OCI-LY3 (cell line): ENCODE results near the gene UNC5CL.

Experiments
- H2AFZ ChIP-seq: fragments of 200-600, 300-600 bp; shearing (Covaris generic); 2 replicates; pipeline ENCODE4 v1.6.0; 2014; ENCODE audit warnings: antibody characterized with exemption, low read depth, low read length
- H3K27ac ChIP-seq: fragments of 200-600, 300-600 bp; sonication (generic); 2 replicates; pipeline ENCODE4 v1.5.1; 2014; ENCODE audit warnings: mild to moderate bottlenecking, low read length, moderate library complexity, mixed read lengths
- H3K27me3 ChIP-seq: fragments of 200-600, 300-600 bp; sonication (generic); 2 replicates; pipeline ENCODE4 v1.6.1; 2014; ENCODE audit warnings: low read depth, low read length, mixed read lengths
- H3K36me3 ChIP-seq: fragments of 200-600, 300-600 bp; sonication (generic); replicated peaks from 2 replicates; pipeline ENCODE3; 2014; ENCODE audit warnings: low read depth, low read length, mixed read lengths
- H3K4me1 ChIP-seq: fragments of 300-600, 200-600 bp; sonication (generic); 2 replicates; pipeline ENCODE4 v1.6.1; 2014; ENCODE audit warnings: low read length, mixed read lengths
- H3K4me2 ChIP-seq: fragments of 200-600, 300-600 bp; sonication (generic); 2 replicates; pipeline ENCODE4 v1.6.1; 2014; ENCODE audit warnings: low read length, mixed read lengths
- H3K4me3 ChIP-seq: fragments of 300-600, 200-600 bp; sonication (generic); 2 replicates; pipeline ENCODE4 v1.5.1; 2014; ENCODE audit warnings: antibody characterized with exemption, mild to moderate bottlenecking, low read length, moderate library complexity
- H3K79me2 ChIP-seq: fragments of 300-600, 200-600 bp; shearing (Covaris generic); 2 replicates; pipeline ENCODE4 v1.6.1; 2014; ENCODE audit warnings: mild to moderate bottlenecking, low read length, mixed read lengths
- H3K9ac ChIP-seq: fragments of 300-600, 200-600 bp; shearing (Covaris generic); 2 replicates; pipeline ENCODE4 v1.6.0; 2014; ENCODE audit warnings: mild to moderate bottlenecking, low read length, moderate library complexity
- H3K9me3 ChIP-seq: fragments of 200-600, 300-600 bp; shearing (Covaris generic); 2 replicates; pipeline ENCODE4 v1.6.1; 2014; ENCODE audit warnings: low read length, mixed read lengths; ENCODE audit not compliant: insufficient read depth
- H4K20me1 ChIP-seq: fragments of 200-600, 300-600 bp; sonication (generic); 2 replicates; pipeline ENCODE4 v1.6.1; 2016; ENCODE audit warnings: low read length, mixed read lengths; ENCODE audit not compliant: insufficient read depth
- CTCF ChIP-seq: fragments of 200-600, 300-600 bp; sonication (generic); IDR thresholded peaks from 2 replicates; pipeline ENCODE4 v1.5.1; 2014; ENCODE audit warnings: antibody characterized with exemption, low read length, low read depth
- EZH2phosphoT487 ChIP-seq: fragments of 200-600 bp; shearing (Covaris generic); IDR thresholded peaks from 2 replicates; pipeline ENCODE4 v1.6.1; 2018; ENCODE audit warnings: antibody characterized with exemption, mixed run types, low read depth

UNC5CL gene

GRCh38 chr6:41065550-41066026 lies 26.6 kb upstream of the UNC5CL start:
- Histone ChIP-seq H3K27ac (no peak overlapping the region), H3K9ac (no peak overlapping the region), H2AFZ (no peak overlapping the region), H3K4me3 (no peak overlapping the region), H4K20me1 (no peaks in the 10 kb centered on the region), H3K4me1 (peaks cover 2% of the 10 kb centered on the region), H3K79me2 (peaks cover 2% of the 10 kb centered on the region), H3K36me3 (peaks cover 57% of the 10 kb centered on the region), H3K4me2 (no peak overlapping the region), H3K9me3 (no peaks in the 10 kb centered on the region), H3K27me3 (no peaks in the 10 kb centered on the region)
- TF ChIP-seq CTCF (no peak), EZH2phosphoT487 (no peak)

- H4K20me1 ChIP-seq: no peaks in the 10 kb centered on the region
- no peak for TF ChIP-seq CTCF
- no peak for TF ChIP-seq EZH2phosphoT487
- H3K4me3 ChIP-seq: no peak overlapping the region
- no peak overlapping the region for H3K4me2 ChIP-seq
- H3K9me3 ChIP-seq: no peaks in the 10 kb centered on the region
- H3K79me2 ChIP-seq: no peaks in the 10 kb centered on the region
- H3K4me1 ChIP-seq: no peaks in the 10 kb centered on the region
- peaks cover 51% of the 10 kb centered on the region for H3K36me3 ChIP-seq
- H2AFZ ChIP-seq: no peak overlapping the region
- no peak overlapping the region for H3K9ac ChIP-seq
- no peaks in the 10 kb centered on the region for H3K27me3 ChIP-seq
- no peak overlapping the region for H3K27ac ChIP-seq
Measured at GRCh38 chr6:41064841-41065240, 25.8 kb upstream of the UNC5CL start.

- no peak for TF ChIP-seq EZH2phosphoT487
- TF ChIP-seq CTCF: no peak
- no peaks in the 10 kb centered on the region for H3K4me1 ChIP-seq
- no peaks in the 10 kb centered on the region for H4K20me1 ChIP-seq
- no peak overlapping the region for H2AFZ ChIP-seq
- no peaks in the 10 kb centered on the region for H3K9me3 ChIP-seq
- H3K4me3 ChIP-seq: no peak overlapping the region
- H3K79me2 ChIP-seq: no peaks in the 10 kb centered on the region
- peaks cover 47% of the 10 kb centered on the region for H3K36me3 ChIP-seq
- no peak overlapping the region for H3K4me2 ChIP-seq
- no peak overlapping the region for H3K9ac ChIP-seq
- H3K27ac ChIP-seq: no peak overlapping the region
- H3K27me3 ChIP-seq: no peaks in the 10 kb centered on the region
Measured at GRCh38 chr6:41063884-41064285, 24.9 kb upstream of the UNC5CL start.

GRCh38 chr6:41062056-41062455 lies 23.0 kb upstream of the UNC5CL start:
- Histone ChIP-seq H3K9me3 (no peaks in the 10 kb centered on the region), H3K27me3 (no peaks in the 10 kb centered on the region), H3K36me3 (peaks cover 35% of the 10 kb centered on the region), H3K4me2 (no peak overlapping the region), H3K4me1 (no peaks in the 10 kb centered on the region), H3K9ac (no peak overlapping the region), H3K27ac (no peak overlapping the region), H2AFZ (no peak overlapping the region), H3K4me3 (no peak overlapping the region), H3K79me2 (no peaks in the 10 kb centered on the region), H4K20me1 (no peaks in the 10 kb centered on the region)
- TF ChIP-seq CTCF (no peak), EZH2phosphoT487 (no peak)
